Sigmoid colon (tissue), 3 donors: ENCODE data around the gene COX7A2L.

Experiments
- POLR2A ChIP-seq, 2 donors: fragments of 450-650 bp; IDR thresholded peaks; one replicate each; pipeline ENCODE4 v1.6.1; 2016; ENCODE audit warnings: antibody characterized with exemption in 2 of 2, mild to moderate bottlenecking in 2 of 2, moderate library complexity in 2 of 2
- TF ChIP-seq, protein P1 (sequence below), 4 experiments: fragments of 450-650 bp in 3 of 4; fragments of 200-600 bp in 1 of 4; IDR thresholded peaks; one replicate each; pipeline ENCODE4 v1.5.1; 2016 to 2019; ENCODE audit warnings: antibody characterized with exemption in 4 of 4, mild to moderate bottlenecking in 3 of 4, moderate library complexity in 2 of 4

DNA sequence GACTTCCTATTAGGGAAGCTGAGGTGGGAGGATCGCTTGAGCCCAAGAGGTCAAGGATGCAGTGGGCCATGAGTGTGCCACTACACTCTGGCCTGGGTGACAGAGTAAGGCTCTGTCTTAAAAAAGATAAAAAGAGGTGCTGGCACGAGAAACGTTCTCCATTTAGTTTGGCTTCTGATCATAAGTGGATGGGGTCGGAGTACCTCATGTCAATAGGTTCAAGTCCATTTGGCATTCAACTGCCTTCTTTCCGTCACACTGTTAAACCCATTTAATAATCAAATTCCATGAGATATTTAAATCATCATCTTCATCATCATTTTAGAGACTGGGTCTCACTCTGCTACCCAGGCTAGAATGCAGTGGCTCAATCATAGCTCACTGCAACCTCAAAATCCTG, 9.2 kb downstream of the COX7A2L start:
- TF ChIP-seq, protein P1, sequence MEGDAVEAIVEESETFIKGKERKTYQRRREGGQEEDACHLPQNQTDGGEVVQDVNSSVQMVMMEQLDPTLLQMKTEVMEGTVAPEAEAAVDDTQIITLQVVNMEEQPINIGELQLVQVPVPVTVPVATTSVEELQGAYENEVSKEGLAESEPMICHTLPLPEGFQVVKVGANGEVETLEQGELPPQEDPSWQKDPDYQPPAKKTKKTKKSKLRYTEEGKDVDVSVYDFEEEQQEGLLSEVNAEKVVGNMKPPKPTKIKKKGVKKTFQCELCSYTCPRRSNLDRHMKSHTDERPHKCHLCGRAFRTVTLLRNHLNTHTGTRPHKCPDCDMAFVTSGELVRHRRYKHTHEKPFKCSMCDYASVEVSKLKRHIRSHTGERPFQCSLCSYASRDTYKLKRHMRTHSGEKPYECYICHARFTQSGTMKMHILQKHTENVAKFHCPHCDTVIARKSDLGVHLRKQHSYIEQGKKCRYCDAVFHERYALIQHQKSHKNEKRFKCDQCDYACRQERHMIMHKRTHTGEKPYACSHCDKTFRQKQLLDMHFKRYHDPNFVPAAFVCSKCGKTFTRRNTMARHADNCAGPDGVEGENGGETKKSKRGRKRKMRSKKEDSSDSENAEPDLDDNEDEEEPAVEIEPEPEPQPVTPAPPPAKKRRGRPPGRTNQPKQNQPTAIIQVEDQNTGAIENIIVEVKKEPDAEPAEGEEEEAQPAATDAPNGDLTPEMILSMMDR (IDR thresholded peaks at IDR 0.05): no peak
- TF ChIP-seq POLR2A (IDR thresholded peaks at IDR 0.05): no peak
